IMR-90 (cell line): ENCODE results near the gene CD151. TPM values are rescaled to one million over a fixed set of nuclear protein-coding genes. Genes with fewer than 3 reads are reported as not detected.

Experiments used
- ATAC-seq: fragments of 200-7000 bp; cut with Tn5 transposase; 2 replicates; pipeline ENCODE4 v1.9.1; 2020; ENCODE audit warnings: low read depth, mild to moderate bottlenecking, moderate library complexity
- Bru-seq: library from RNA; stranded (reverse); fragments of 400-500 nt; gene quantifications from one replicate; lab custom pipeline; 2021; lab: Mats Ljungman, UMichigan
- BruChase-seq, 2 experiments: library from RNA; stranded (reverse); fragments of 400-500 nt; gene quantifications; one replicate each; lab custom pipeline; 2021; lab: Mats Ljungman, UMichigan
- BruUV-seq: library from RNA; stranded (reverse); fragments of 400-500 nt; replicated peaks from 2 replicates; lab custom pipeline; 2021; lab: Mats Ljungman, UMichigan
- CTCF ChIA-PET: fragments of 300-600 bp; formaldehyde crosslinking; extraction: SDS; loops from one replicate; lab custom pipeline; 2021; ENCODE audit warnings: antibody characterized with exemption; lab: Yijun Ruan, JAX
- POLR2A ChIA-PET: fragments of 300-600 bp; sonication (Branson Sonifier 250); formaldehyde crosslinking; loops from one replicate; lab custom pipeline; 2022; ENCODE audit warnings: antibody characterized with exemption; ENCODE audit not compliant: unreplicated experiment; lab: Charles Lee
- DNase-seq: peaks from one replicate; pipeline ENCODE4 v3.0.0; 2013
- H2AFZ ChIP-seq: replicated peaks from 2 replicates; pipeline ENCODE3; 2013; ENCODE audit warnings: low read length, mild to moderate bottlenecking; ENCODE audit not compliant: poor library complexity
- H2AK5ac ChIP-seq: 2 replicates; pipeline ENCODE4 v1.6.1; 2013; ENCODE audit warnings: low read depth, low read length, inconsistent platforms
- H2AK9ac ChIP-seq: replicated peaks from 2 replicates; pipeline ENCODE3; 2013; ENCODE audit warnings: mild to moderate bottlenecking, low read depth, low read length, moderate library complexity; ENCODE audit not compliant: poor library complexity
- H2BK120ac ChIP-seq: 2 replicates; pipeline ENCODE4 v1.6.1; 2013; ENCODE audit warnings: low read depth, low read length, inconsistent platforms
- H2BK15ac ChIP-seq: 3 replicates; pipeline ENCODE4 v1.6.1; 2013; ENCODE audit warnings: low read depth, low read length, inconsistent platforms
- H2BK20ac ChIP-seq: 2 replicates; pipeline ENCODE4 v1.6.1; 2013; ENCODE audit warnings: low read depth, mild to moderate bottlenecking, inconsistent platforms, low read length, moderate library complexity
- H2BK5ac ChIP-seq: 2 replicates; pipeline ENCODE4 v1.6.1; 2013; ENCODE audit warnings: mild to moderate bottlenecking, low read depth, low read length, inconsistent platforms; ENCODE audit not compliant: poor library complexity, severe bottlenecking
- H3K14ac ChIP-seq: replicated peaks from 2 replicates; pipeline ENCODE4 v1.6.1; 2013; ENCODE audit warnings: low read depth, low read length, inconsistent platforms
- H3K18ac ChIP-seq: 2 replicates; pipeline ENCODE4 v1.6.1; 2013; ENCODE audit warnings: low read depth, low read length, control low read depth
- H3K23ac ChIP-seq: 2 replicates; pipeline ENCODE4 v1.6.1; 2013; ENCODE audit warnings: low read depth, low read length, inconsistent platforms
- H3K27ac ChIP-seq: 2 replicates; pipeline ENCODE4 v1.5.1; 2013; ENCODE audit warnings: mild to moderate bottlenecking, control low read depth, low read length; ENCODE audit not compliant: insufficient read depth
- H3K27me3 ChIP-seq: 2 replicates; pipeline ENCODE4 v1.6.1; 2013; ENCODE audit warnings: low read length; ENCODE audit not compliant: control insufficient read depth, insufficient read depth
- H3K36me3 ChIP-seq: 2 replicates; pipeline ENCODE4 v1.6.1; 2013; ENCODE audit warnings: low read length, mixed read lengths; ENCODE audit not compliant: control insufficient read depth, insufficient read depth
- H3K4ac ChIP-seq: 2 replicates; pipeline ENCODE4 v1.6.1; 2013; ENCODE audit warnings: low read depth, low read length, inconsistent platforms
- H3K4me1 ChIP-seq: 2 replicates; pipeline ENCODE4 v1.6.1; 2013; ENCODE audit warnings: low read length, mixed read lengths; ENCODE audit not compliant: control insufficient read depth, insufficient read depth
- H3K4me2 ChIP-seq: 2 replicates; pipeline ENCODE4 v1.6.1; 2013; ENCODE audit warnings: low read depth, mild to moderate bottlenecking, control low read depth, low read length, moderate library complexity
- H3K4me3 ChIP-seq: 2 replicates; pipeline ENCODE4 v1.5.1; 2013; ENCODE audit warnings: low read depth, mild to moderate bottlenecking, control low read depth, low read length, moderate library complexity; ENCODE audit not compliant: insufficient read depth
- H3K56ac ChIP-seq: 2 replicates; pipeline ENCODE4 v1.6.1; 2013; ENCODE audit warnings: low read length, inconsistent platforms; ENCODE audit not compliant: insufficient read depth; ENCODE audit errors: extremely low read depth
- H3K79me1 ChIP-seq, 2 experiments: 2 replicates each; pipeline ENCODE4 v1.6.1; 2013; ENCODE audit warnings: low read length in 2 of 2, inconsistent platforms in 1 of 2, low read depth in 1 of 2
- H3K9ac ChIP-seq: 2 replicates; pipeline ENCODE4 v1.6.1; 2013; ENCODE audit warnings: low read depth, low read length, control low read depth
- H3K9me1 ChIP-seq: 2 replicates; pipeline ENCODE4 v1.6.1; 2013; ENCODE audit warnings: low read length, inconsistent platforms; ENCODE audit not compliant: insufficient read depth
- H3K9me3 ChIP-seq: 2 replicates; pipeline ENCODE4 v1.6.1; 2013; ENCODE audit warnings: low read length; ENCODE audit not compliant: control insufficient read depth, insufficient read depth
- H4K20me1 ChIP-seq: 2 replicates; pipeline ENCODE4 v1.6.1; 2013; ENCODE audit warnings: low read length, inconsistent platforms; ENCODE audit not compliant: insufficient read depth
- H4K5ac ChIP-seq: 2 replicates; pipeline ENCODE4 v1.6.1; 2013; ENCODE audit warnings: mild to moderate bottlenecking, low read depth, low read length, control low read depth
- H4K8ac ChIP-seq, 2 experiments: 2 replicates each; pipeline ENCODE4 v1.6.1; 2013; ENCODE audit warnings: low read depth in 2 of 2, low read length in 2 of 2, control low read depth in 1 of 2, inconsistent platforms in 1 of 2
- H4K91ac ChIP-seq: 2 replicates; pipeline ENCODE4 v1.6.1; 2013; ENCODE audit warnings: low read depth, low read length, inconsistent platforms; ENCODE audit not compliant: insufficient read depth
- MAZ ChIP-seq: IDR thresholded peaks from 2 replicates; pipeline ENCODE4 v1.6.1; 2012; ENCODE audit warnings: low read depth, mild to moderate bottlenecking, low read length, improper control_type of control experiment, moderate library complexity, borderline replicate concordance
- WGBS, 2 experiments: methylation state at CpG; one replicate each; pipeline versions ENCODE4 v1.1.5 to v1.1.7; 2013; ENCODE audit warnings: missing lambda C conversion rate in 2 of 2; ENCODE audit not compliant: insufficient read length in 1 of 2; ENCODE audit errors: extremely low coverage in 2 of 2; 5-methylcytosine and 5-hydroxymethylcytosine counted together
- dilution Hi-C: fragments of 300-500 bp; cut with HindIII; formaldehyde crosslinking; loops from one replicate; pipeline ENCODE4 v1.14.3; 2018; ENCODE audit warnings: low sequenced_read_pairs; ENCODE audit not compliant: unreplicated experiment
- in situ Hi-C: fragments of 300-500 bp; cut with MboI; formaldehyde crosslinking; loops from 3 replicates; pipeline ENCODE4 v1.14.3; 2019; ENCODE audit warnings: low sequenced_read_pairs, inconsistent platforms, mixed read lengths
- intact Hi-C: fragments of 100-400 bp; cut with micrococcal nuclease; formaldehyde crosslinking; loops from 2 replicates; pipeline ENCODE4 v1.10.0; 2022
- long read RNA-seq: library from polyadenylated mRNA; unstranded; transcript quantifications from one replicate; pipeline ENCODE4 v2.0.0, GENCODE V29; 2021; ENCODE audit not compliant: unreplicated experiment
- polyA plus RNA-seq, 3 experiments: library from polyadenylated mRNA; depleted of rRNA; stranded (reverse); fragments of >200 nt; gene quantifications; 2 replicates each; pipeline ENCODE4 v1.2.3, GENCODE V29; 2012; ENCODE audit warnings: low replicate concordance in 1 of 3
- total RNA-seq: library from RNA; depleted of rRNA; stranded (reverse); fragments of >200 nt; gene quantifications from 2 replicates; pipeline ENCODE4 v1.2.3, GENCODE V29; 2012; rRNA removed
- TF ChIP-seq, protein P1 (sequence below): fragments of 150-350 bp; IDR thresholded peaks from 2 replicates; pipeline ENCODE4 v1.6.1; 2016; ENCODE audit warnings: low read depth, mild to moderate bottlenecking, low read length, moderate library complexity, borderline replicate concordance

The CD151 gene
- total RNA-seq = 789 and 1,150 TPM in 2 replicates
- polyA plus RNA-seq (2012; rRNA removed) = 1,267 and 1,435 TPM in 2 replicates
- polyA plus RNA-seq (2012; cell fraction: cytosol; rRNA removed) = 933 and 2,823 TPM in 2 replicates
- polyA plus RNA-seq (2012; cell fraction: nucleus; rRNA removed; ENCODE audit: low replicate concordance) = 859 and 2,218 TPM in 2 replicates
- Bru-seq, nascent RNA = percentile 79 among the genes with signal in this experiment
- BruChase-seq, experiment 1, labeled RNA remaining after a 6-hour chase = percentile 87 among the genes with signal in this experiment
- BruChase-seq, experiment 2, labeled RNA remaining after a 2-hour chase = percentile 79 among the genes with signal in this experiment
- long read RNA-seq, transcript CD151-202 (9 exons, 1,658 nt) = major isoform, 283 of 815 reads
- long read RNA-seq, transcript CD151-201 (9 exons, 1,545 nt) = minor isoform, 40 of 815 reads
- long read RNA-seq, transcript CD151-203 (8 exons, 1,486 nt) = minor isoform, 185 of 815 reads
- long read RNA-seq, transcript CD151-220 (8 exons, 1,835 nt) = minor isoform, 7 of 815 reads
- long read RNA-seq, partial matches to known transcripts = 226 of 815 reads
- long read RNA-seq, other reads (novel, unspliced or antisense) = 73 of 815 reads

DNA sequence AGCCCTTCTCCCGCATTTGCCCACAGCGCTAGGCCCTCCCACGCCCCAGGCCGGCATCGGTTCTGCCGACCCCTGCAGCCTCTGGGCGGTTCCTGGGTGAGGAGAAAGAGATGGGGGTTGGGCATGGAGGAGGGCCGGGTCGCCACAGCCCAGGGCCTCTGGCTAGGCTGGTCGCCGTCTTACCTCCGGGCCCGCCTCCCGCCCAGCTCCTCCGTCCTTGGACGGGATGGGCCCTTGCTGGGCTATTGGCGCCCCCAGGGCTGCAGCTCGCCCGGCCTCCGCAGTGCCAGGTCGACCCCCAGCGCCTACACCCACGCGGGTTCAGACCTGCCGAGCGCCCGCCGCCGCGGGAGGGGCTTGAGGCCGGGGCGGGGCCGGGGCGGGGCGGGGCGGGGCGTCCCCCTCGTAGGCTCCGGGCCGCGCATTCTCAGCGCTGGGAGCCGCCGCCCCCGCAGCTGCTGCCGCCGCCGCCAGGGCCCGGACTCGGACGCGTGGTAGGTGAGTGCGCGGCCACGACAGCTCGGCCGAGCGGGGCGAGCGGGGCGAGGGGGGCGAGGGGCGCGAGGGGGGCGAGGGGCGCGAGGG lies at the start of gene CD151:
Gene CD151 (plus strand): TSS at position 424 of the 585 bp plus-strand sequence. CDS start 3,118 bp downstream, outside the sequence.
- peak within 1 kb of the TSS; percentile 99 for H2AK5ac ChIP-seq
- intact Hi-C loops (no loop called here), dilution Hi-C loops (no loop called here), in situ Hi-C loops (no loop called here)
- peak within 1 kb of the TSS; percentile 84 for H3K4me3 ChIP-seq
- H2BK20ac ChIP-seq = 0 out of 2 replicates have a peak within 1 kb of the TSS, but pooled peaks have one; percentile 70
- peaks cover 55% of the 10 kb centered on the region for H4K20me1 ChIP-seq
- H3K56ac ChIP-seq = peak within 1 kb of the TSS; percentile 78
- peak within 1 kb of the TSS; percentile 80 for H2BK120ac ChIP-seq
- peak within 1 kb of the TSS; percentile 89 for H2AFZ ChIP-seq
- peaks cover 21% of the 10 kb centered on the region for H3K9me1 ChIP-seq
- peak within 1 kb of the TSS; percentile 43 for H3K18ac ChIP-seq
- peak within 1 kb of the TSS; percentile 98 for H3K4ac ChIP-seq
- peaks cover under 1% of the 10 kb centered on the region; the same call in 1 of the 2 replicates for H3K27me3 ChIP-seq
- BruUV-seq = no TSS peak
- ATAC-seq (peak; percentile 65), DNase-seq (peak; percentile 45)
- peak within 1 kb of the TSS; percentile 34; the same call in 1 of the 3 replicates for H2BK15ac ChIP-seq
- H2BK5ac ChIP-seq = peak within 1 kb of the TSS; percentile 93
- ChIA-PET CTCF (no interaction called here), POLR2A (interaction anchor here (1.4 kb wide), 2 partner anchors 10 to 13 kb away, joined by 3 to 8 read pairs; partner anchors contain the start of genes PNPLA2 and TSPAN4)
- H4K8ac ChIP-seq = peak within 1 kb of the TSS; percentile 59 to 93
- peak within 1 kb of the TSS; percentile 100 for H2AK9ac ChIP-seq
- H3K14ac ChIP-seq = peak within 1 kb of the TSS; percentile 99
- peak within 1 kb of the TSS; percentile 96 for H3K23ac ChIP-seq
- 0% methylated on average over 11 of the region's 67 CpGs; no CpG with 5 or more reads in 1 of the 2 experiments for WGBS, 2 experiments
- H3K79me1 ChIP-seq = peaks cover 11 to 48% of the 10 kb centered on the region in 2 experiments
- peaks cover 16% of the 10 kb centered on the region for H3K36me3 ChIP-seq
- H3K27ac ChIP-seq = peak within 1 kb of the TSS; percentile 93
- peak within 1 kb of the TSS; percentile 87 for H4K91ac ChIP-seq
- peak within 1 kb of the TSS; percentile 94 for H3K9ac ChIP-seq
- peak within 1 kb of the TSS; percentile 49 for H4K5ac ChIP-seq
- peaks cover 38% of the 10 kb centered on the region for H3K4me1 ChIP-seq
- TF ChIP-seq, protein P1, sequence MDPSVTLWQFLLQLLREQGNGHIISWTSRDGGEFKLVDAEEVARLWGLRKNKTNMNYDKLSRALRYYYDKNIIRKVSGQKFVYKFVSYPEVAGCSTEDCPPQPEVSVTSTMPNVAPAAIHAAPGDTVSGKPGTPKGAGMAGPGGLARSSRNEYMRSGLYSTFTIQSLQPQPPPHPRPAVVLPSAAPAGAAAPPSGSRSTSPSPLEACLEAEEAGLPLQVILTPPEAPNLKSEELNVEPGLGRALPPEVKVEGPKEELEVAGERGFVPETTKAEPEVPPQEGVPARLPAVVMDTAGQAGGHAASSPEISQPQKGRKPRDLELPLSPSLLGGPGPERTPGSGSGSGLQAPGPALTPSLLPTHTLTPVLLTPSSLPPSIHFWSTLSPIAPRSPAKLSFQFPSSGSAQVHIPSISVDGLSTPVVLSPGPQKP = no peak
- TF ChIP-seq MAZ = peak; percentile 56; the same call in 1 of the 2 replicates
- no peaks in the 10 kb centered on the region for H3K9me3 ChIP-seq
- H3K4me2 ChIP-seq = peak within 1 kb of the TSS; percentile 90
